Stimulated activated CD4-positive, alpha-beta T cell treated with anti-CD3 and anti-CD28 coated beads, Interleukin-1b, Interleukin-23, amount 100 ng/mL, for 48 hours (primary cell): ENCODE data around the gene ALPI.
"Not testable (repeated sequence)": the region's sequence is repeated elsewhere in the genome, so short reads cannot be mapped to it uniquely, and the experiment has no call there.

Experiments used
- DNase-seq: peaks from one replicate; pipeline ENCODE4 v3.0.0-alpha.2; 2020

The ALPI gene

DNA sequence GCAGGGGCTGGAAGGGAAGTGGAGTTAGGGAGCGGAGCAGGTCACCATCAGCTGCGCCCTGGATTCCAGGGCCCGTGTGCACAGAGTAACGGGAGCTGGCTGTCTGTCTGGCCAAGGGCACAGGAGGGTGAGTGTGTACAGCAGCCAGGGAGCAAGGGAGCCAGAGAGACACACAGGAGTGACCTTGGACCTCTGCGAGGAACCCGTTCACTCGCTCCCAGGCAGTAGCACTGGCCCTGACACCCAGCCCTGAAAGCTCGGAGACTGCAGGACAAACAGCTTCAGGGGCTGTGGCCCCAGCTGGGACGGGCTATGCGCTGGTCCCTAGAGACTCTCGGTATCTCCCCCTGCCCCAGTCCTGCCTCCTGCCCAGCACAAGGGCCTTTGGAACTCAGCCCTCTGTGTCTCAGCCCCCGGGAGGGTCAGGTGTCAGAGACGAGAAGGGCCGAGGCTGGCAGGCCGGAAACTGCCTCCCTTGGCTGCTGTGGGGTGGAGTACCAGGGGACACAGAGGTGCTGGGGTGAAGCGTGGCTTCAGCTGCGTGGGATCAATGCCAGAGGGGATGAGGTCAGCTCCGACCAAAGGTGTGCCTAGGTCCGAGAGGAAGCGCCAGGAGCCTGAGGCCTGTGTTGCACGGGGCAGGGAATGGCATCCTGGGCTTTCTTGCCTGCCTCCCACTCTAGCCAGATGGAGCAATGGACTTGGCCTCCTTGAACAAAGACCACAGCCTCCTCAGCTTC lies 12.1 kb upstream of the ALPI start:
- DNase-seq: not testable (repeated sequence)

DNA sequence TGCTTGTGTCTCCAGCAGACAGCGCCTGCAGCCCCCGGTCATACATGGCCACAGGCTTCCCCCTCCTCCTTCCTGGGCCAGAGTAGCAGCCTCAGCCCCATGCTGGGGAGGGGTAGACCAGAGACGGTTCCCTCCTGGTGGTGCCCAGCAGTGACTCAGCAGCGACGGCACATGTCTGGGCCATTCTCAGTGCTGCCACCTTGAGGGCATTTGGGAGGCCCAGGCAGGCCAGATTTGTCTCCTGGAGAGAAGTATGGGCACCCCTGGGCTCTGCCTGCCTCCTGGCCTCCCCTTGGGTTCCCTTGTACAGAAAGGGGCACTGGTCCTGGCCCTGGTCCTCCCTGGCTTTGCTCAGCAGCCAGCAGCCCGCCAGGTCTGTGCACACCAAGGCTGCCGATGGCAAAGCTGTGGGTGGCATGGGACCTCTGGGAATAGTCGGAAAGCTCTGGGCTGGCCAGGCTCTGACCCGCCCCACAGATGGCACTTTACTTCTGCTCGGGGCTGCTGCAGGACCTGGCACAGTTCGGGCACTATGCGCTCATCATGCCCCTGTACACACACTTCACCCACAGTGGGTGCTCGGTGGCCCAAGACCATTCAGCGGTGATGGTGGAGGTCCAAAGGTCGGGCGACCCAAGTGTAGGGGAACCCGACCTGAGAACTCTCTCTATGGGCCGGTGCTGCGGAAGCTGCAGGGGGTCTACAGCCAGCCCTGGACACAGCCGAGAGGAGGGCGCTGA lies 11.4 kb upstream of the ALPI start:
- DNase-seq: peak; percentile 80

DNA sequence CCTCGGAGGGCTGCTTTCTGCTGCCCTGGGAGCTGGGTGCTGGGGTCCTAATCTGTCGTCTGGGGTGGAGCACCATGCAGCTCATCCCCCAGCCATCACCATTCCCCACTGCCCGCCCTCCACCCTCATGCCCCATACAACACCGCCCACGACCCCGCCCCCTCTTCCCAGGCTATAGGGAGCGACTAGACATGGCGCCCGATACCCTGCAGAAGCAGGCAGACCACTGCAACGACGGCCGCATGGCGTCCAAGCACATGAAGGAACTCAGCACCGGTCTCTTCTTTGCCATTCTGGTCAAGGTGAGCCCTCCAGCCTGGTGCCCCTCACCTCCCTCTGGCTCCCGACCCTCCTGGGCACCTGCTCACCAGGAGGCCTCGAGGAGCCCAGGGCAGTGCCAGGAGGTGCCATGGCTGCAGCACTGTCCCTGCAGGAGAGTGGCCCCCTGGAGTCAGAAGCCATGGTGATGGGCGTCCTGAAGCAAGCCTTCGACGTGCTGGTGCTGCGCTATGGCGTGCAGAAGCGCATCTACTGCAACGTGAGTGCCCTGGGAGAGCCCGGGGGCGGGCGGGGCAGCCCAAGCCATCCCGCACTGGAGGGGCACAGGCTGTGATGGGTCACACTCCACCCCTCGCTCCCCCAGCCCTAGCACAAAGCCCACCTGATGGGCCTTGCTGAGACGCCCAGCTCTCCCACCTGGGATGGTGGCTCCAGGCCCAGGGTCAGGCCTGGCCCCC lies 10.6 kb upstream of the ALPI start:
- not testable (repeated sequence) for DNase-seq

DNA sequence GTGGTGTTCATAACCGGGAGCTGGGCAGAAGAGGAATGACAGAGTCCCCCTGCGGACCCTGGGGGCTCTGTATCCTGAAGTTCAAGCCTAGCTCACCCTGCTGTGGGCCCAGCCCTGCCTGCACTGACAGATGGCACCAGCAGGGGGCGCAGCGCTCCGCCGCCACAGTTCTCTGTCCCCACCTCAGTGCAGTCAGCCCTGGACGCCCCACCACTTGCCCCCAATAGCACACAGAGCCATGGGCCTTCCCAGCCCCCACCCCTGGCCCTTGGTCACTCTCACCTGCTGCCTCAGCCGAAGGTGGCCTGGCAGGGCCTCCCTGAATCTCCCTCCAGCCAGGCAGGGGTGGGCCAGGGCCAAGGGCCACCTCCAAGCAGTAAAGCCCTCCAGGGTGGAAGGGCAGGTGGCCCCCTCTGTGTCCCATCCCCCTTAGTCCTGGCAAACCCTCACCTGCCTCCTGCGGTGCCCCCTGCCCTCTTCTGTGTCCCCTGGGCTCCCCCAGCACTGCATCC lies 9.6 kb upstream of the ALPI start:
- not testable (repeated sequence) for DNase-seq

DNA sequence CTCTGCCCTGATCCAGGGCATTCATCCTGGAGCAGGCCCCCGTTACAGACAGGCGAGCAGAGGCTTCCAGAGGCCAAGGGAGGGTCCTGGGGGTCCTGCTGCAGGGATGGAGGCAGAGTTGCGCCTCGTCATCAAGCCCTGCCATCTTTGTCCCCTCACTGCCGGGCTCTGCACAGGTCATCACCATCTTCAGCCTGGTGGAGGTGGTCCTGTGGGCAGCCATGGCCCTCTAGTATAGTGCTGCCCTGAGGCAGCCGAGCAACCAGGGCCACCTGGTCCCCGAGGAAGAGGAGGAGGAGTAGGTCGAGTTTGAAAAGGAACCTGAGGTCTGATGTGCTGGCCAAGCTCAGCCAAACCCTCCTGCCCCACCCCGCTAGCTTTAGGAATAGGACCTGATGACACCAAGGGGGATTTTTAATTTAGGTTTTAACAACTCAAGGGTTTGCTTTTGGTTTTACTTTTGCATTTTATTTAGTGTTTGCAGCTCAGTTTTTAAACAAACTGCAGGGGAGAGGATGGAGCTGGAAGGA lies 8.8 kb upstream of the ALPI start:
- no peak for DNase-seq

DNA sequence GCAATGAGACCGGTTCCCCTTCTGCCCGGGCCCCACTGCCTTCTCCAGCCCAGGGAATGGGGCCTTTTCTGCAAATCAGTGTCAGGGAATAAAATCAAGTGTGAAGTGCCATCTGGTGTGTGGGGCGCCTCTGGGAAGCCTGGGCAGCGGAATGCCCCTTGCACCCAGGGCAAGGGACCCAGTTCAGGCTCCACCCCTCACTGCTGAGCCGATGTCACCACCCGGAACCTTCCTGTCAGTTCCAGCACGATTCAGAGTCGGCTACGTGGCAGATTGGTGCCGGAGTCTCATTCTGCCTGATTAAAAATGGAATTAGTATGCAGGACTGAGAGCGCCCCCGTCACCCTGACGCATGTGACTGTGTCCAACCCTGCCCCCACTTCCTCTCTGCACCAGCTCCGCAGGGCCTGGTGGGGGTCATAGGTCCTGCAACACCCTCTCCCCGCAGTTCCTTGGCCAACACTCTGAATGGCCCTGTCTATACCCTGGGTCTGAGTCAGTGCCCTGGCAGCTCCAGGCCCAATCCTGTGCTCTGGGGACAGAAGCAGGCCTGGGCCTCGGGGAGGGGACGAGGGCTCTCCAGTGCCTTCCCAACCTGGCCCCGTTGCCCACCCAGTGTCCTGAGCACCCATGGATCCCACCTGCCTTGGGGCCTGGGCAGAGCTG lies 8.2 kb upstream of the ALPI start:
- DNase-seq: no peak

DNA sequence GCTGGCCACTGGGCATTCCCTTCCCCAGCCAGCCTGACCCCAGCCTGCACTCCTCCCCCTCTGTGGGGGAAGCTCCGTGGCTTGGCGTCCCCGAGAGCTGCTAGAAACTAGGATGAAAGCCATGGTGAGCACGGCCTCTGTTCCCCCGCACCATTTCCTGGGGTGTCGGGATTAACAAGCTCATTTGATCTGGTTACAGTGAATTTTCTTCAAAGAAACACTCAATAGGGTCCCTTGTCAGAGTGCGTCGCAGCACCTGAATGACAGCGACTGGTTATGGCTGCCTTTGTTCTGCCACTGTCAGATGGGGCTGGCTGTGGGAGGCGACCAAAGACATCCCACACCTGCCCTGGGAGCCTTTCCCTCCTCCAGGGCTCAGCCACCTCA lies 7.7 kb upstream of the ALPI start:
- no peak for DNase-seq

DNA sequence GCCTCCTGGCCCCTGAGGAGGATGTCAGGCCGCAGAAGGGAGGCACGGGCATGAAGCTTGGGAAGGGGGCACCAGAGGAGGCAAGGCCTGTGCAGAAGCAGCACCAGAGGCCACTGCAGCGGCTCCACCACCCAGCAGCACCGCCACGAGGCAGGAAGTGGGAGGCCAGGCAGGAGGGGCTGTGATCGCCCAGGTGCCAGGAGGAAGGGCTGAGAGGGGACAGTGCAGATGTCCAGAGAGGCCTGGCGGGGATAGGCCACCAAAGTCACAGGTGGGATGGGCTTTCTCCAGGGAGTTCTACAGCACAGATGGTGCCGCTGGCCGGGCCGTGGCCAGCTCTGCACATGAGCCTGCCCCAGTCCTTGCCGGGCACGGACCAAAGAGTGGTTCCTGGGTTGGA lies 6.0 kb upstream of the ALPI start:
- no peak for DNase-seq

DNA sequence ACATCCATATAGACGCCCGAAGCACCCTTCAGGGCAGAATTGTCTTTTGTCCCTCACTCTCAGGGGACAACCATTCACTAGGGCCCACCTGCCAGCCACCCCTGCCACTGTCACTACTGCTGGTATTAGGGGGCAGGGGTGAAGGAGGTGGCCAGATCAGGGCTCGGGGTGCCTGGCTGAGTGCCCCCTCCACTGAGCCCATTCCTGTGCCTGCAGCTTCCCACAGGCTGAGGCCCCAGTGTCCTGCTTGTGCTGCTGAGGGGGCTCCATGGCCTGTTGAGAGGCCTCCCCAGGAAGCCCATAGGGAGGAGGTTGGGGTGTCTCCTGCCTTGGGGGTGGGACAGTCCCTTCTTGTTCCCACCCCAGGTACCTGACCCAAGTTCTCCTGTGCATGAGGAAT lies 4.3 kb upstream of the ALPI start:
- not testable (repeated sequence) for DNase-seq

DNA sequence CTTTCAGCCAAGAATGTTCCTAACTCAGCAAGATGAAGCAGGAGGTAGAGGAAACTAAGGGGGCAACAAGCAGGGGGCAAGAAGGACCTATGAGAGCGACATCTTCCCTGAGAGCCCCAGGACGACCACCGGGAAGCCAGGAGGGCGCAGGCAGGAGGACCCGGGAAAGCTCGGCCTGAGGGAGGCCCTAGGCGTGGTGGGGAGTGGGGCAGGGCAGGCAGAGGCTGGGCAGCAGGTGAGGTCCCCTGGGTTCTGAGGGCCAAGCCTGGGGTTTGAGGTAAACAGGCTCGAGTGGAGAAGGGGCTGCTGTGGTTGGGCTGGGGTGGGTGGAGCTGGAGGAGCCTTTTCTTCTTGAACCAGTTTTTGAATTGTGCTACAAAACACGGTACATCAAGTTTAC lies 1.3 kb upstream of the ALPI start:
- DNase-seq: no peak

DNA sequence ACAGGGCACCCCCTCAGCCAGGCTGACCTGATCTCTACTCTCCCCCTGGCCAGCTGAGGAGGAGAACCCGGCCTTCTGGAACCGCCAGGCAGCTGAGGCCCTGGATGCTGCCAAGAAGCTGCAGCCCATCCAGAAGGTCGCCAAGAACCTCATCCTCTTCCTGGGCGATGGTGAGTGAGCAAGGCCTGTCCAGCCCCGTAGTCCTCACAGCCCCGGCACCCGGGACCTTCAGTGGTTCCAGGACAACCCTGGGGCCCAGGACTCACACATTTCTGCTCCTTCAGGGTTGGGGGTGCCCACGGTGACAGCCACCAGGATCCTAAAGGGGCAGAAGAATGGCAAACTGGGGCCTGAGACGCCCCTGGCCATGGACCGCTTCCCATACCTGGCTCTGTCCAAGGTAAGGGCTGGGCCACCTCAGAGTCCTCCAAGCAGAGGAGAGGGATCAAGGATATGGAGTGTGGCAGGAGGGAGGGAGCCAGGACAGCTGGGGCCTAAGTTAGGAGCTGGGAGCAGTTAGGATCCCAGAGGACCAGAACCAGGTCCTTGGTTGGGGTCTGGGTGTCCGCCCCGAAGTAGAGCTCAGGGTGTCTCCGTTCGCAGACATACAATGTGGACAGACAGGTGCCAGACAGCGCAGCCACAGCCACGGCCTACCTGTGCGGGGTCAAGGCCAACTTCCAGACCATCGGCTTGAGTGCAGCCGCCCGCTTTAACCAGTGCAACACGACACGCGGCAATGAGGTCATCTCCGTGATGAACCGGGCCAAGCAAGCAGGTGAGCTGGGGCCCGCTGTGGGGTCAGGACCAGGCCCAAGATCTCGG lies 555 bp downstream of the ALPI start:
- no peak for DNase-seq

DNA sequence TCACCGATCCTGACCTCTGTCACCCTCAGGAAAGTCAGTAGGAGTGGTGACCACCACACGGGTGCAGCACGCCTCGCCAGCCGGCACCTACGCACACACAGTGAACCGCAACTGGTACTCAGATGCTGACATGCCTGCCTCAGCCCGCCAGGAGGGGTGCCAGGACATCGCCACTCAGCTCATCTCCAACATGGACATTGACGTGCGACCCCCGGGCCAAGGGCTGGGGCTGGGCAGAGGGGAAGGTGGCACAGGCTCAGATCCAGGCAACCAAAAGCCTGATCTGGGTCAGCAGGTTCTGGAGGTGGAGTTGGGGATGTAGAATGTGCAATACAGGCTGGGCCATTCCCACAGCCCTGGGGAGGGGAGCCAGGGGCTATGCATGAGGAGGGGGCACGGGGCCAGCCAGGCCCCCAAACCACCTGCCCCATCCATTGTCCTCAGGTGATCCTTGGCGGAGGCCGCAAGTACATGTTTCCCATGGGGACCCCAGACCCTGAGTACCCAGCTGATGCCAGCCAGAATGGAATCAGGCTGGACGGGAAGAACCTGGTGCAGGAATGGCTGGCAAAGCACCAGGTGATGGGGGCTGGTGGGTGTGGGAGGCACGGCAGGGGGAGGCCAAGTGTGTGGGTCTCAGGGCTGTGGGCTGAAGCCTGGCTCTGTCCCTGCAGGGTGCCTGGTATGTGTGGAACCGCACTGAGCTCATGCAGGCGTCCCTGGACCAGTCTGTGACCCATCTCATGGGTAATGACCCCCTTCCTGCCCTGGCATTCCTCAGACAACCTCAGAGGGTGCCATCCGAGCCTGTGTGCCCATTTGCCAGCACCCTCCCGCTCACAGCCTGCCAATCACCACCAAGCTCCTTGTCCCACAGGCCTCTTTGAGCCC lies 1.4 kb downstream of the ALPI start:
- DNase-seq: no peak

DNA sequence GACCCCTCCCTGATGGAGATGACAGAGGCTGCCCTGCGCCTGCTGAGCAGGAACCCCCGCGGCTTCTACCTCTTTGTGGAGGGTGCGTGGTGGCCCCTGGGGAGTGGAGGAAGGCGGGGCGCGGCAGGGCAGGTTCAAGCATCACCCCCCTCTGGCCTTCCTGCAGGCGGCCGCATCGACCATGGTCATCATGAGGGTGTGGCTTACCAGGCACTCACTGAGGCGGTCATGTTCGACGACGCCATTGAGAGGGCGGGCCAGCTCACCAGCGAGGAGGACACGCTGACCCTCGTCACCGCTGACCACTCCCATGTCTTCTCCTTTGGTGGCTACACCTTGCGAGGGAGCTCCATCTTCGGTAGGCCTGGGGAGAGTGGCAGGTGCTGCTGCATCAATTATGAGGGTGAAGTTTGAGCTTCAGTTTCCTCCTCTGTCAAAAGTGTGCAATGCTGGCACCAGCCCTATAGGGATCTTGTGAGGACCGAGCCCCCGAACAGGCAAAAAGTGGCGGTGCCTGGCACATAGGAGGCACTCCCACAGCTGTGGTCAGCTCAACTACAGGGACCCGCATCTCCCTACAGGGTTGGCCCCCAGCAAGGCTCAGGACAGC lies 2.2 kb downstream of the ALPI start:
- DNase-seq: no peak

DNA sequence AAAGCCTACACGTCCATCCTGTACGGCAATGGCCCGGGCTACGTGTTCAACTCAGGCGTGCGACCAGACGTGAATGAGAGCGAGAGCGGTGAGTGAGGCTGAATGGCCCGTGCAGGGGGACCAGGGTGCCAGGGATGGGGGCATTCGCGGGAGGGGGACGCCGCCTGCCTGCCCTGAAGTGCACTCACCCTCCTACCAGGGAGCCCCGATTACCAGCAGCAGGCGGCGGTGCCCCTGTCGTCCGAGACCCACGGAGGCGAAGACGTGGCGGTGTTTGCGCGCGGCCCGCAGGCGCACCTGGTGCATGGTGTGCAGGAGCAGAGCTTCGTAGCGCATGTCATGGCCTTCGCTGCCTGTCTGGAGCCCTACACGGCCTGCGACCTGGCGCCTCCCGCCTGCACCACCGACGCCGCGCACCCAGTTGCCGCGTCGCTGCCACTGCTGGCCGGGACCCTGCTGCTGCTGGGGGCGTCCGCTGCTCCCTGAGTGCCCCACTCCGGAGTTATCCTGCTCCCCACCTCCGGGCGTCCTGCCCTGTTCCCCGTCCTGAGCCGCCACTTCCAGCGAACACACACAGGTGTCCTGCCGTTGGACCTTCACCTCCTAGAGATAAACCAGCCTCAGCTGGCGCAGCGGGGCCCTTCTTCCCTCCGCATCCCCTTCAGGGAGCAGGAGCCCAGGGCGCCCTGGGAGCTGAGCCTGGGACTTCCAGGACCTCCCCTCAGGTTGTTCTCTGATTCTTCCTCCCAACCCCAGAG lies 2.9 kb downstream of the ALPI start:
- no peak for DNase-seq

DNA sequence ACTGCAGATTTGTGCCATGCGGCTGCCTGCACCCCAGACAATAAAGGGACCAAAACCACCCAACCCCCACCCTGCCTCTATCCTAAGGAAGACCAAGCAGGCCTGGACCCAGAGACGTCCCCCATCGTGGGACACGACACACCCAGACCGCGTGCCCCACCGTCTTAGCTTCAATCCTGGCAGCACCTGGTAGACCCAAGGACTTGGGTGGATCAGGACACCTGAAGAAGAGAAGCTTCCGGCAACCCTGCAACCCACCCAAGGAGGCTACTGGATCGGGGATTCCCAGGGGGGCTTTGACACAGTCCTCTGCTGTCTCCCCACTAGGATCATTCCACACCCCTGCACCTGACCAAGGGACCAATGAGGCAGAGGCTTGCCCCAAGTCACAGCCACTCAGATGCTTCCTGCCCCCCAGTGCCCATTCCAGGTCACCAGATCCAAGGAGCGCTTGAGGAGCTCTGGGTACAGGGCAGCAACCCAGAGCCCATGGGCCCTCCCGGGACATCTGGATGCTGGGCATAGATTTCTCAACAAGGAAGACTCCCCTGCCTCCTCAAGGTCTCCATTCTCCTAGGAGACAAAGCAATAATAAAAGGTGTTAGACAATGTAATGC lies 3.6 kb downstream of the ALPI start:
- no peak for DNase-seq

DNA sequence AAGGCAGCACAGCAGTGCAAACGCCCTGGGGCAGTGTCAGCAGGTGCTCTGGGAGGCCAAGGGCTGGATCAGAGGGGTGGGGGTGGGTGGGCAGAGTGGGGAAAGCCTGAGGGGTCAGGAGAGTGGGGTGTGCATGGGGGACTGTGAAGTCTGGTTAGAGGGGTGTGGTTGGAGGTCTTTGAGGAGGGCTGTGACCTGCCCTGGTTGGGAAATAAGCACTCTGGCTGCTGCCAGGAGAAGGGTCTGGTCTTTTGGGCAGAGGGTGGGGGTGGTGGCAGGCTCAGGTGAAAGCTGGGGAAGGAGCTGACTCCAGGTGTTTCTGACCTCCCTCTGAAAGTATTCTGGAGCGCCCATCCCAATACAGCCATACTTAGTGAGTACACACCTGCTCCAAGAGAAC lies 4.2 kb downstream of the ALPI start:
- no peak for DNase-seq

DNA sequence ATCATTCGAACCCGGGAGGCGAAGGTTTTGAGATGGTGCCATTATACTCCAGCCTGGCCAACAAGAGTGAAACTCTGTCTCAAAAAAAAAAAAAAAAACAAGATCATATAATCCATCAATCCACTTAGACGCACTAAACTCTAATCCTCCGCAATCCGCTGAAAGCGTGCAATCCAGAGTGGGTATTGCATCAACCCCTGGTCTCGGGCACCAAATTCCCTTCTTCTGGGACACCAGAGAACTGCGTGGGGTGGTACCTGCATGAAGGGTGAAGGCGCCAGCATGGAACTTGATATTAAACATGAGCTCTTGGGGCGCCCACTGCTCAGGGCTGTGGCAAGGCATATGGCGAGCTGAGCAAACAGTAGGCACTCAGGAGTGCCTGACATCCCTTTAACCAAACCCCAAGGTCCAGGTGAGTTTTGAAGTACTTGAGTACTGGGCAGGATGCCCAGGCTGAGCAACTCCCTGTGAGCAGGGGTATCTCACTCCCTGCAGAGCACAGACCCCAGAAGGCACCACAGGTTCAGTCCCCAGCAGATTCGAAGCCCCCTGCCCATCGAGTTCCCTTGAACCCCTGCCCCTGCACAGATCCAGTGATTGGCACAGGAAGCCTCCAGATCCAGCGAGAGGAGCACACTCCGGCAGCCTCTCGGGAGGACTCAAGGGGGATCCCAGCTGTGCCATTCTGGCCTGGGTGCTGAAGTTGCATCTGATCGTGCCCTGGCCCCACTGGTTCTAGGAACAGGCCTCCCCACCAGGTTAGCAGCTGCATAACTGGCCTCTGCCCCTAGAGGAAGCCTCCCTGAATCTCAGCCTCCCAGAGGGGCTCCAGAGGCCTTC lies 8.0 kb downstream of the ALPI start:
- no peak for DNase-seq

DNA sequence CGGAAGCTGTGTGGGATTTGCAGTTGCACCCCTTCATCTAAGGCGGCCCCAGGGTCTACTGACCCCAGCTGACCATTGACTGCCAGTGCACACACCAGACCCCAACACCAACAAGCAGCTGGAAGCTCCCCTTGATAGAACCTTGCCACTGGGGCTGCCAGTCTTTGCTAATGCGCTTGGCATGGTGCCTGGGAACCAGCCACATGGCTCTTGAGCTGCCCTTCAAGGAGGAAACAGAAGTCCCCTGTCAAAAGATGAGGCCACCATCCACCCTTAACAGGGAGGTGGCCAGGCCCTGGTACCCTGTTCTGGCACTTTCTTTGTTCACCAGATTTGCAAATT lies 8.6 kb downstream of the ALPI start:
- DNase-seq: no peak
